IMR-90 (cell line): ENCODE measurements around the gene CEP20. TPM values are rescaled to one million over a fixed set of nuclear protein-coding genes. Genes with fewer than 3 reads are reported as not detected.

ENCODE experiments used
- ATAC-seq: fragments of 200-7000 bp; cut with Tn5 transposase; 2 replicates; pipeline ENCODE4 v1.9.1; 2020; ENCODE audit warnings: low read depth, mild to moderate bottlenecking, moderate library complexity
- BruUV-seq: library from RNA; stranded (reverse); fragments of 400-500 nt; replicated peaks from 2 replicates; lab custom pipeline; 2021; lab: Mats Ljungman, UMichigan
- CTCF ChIA-PET: fragments of 300-600 bp; formaldehyde crosslinking; extraction: SDS; loops from one replicate; lab custom pipeline; 2021; ENCODE audit warnings: antibody characterized with exemption; lab: Yijun Ruan, JAX
- POLR2A ChIA-PET: fragments of 300-600 bp; sonication (Branson Sonifier 250); formaldehyde crosslinking; loops from one replicate; lab custom pipeline; 2022; ENCODE audit warnings: antibody characterized with exemption; ENCODE audit not compliant: unreplicated experiment; lab: Charles Lee
- DNase-seq: peaks from one replicate; pipeline ENCODE4 v3.0.0; 2013
- H2AFZ ChIP-seq: replicated peaks from 2 replicates; pipeline ENCODE3; 2013; ENCODE audit warnings: low read length, mild to moderate bottlenecking; ENCODE audit not compliant: poor library complexity
- H2AK5ac ChIP-seq: 2 replicates; pipeline ENCODE4 v1.6.1; 2013; ENCODE audit warnings: low read depth, low read length, inconsistent platforms
- H2AK9ac ChIP-seq: replicated peaks from 2 replicates; pipeline ENCODE3; 2013; ENCODE audit warnings: mild to moderate bottlenecking, low read depth, low read length, moderate library complexity; ENCODE audit not compliant: poor library complexity
- H2BK120ac ChIP-seq: 2 replicates; pipeline ENCODE4 v1.6.1; 2013; ENCODE audit warnings: low read depth, low read length, inconsistent platforms
- H2BK15ac ChIP-seq: 3 replicates; pipeline ENCODE4 v1.6.1; 2013; ENCODE audit warnings: low read depth, low read length, inconsistent platforms
- H2BK20ac ChIP-seq: 2 replicates; pipeline ENCODE4 v1.6.1; 2013; ENCODE audit warnings: low read depth, mild to moderate bottlenecking, inconsistent platforms, low read length, moderate library complexity
- H2BK5ac ChIP-seq: 2 replicates; pipeline ENCODE4 v1.6.1; 2013; ENCODE audit warnings: mild to moderate bottlenecking, low read depth, low read length, inconsistent platforms; ENCODE audit not compliant: poor library complexity, severe bottlenecking
- H3K14ac ChIP-seq: replicated peaks from 2 replicates; pipeline ENCODE4 v1.6.1; 2013; ENCODE audit warnings: low read depth, low read length, inconsistent platforms
- H3K18ac ChIP-seq: 2 replicates; pipeline ENCODE4 v1.6.1; 2013; ENCODE audit warnings: low read depth, low read length, control low read depth
- H3K23ac ChIP-seq: 2 replicates; pipeline ENCODE4 v1.6.1; 2013; ENCODE audit warnings: low read depth, low read length, inconsistent platforms
- H3K27ac ChIP-seq: 2 replicates; pipeline ENCODE4 v1.5.1; 2013; ENCODE audit warnings: mild to moderate bottlenecking, control low read depth, low read length; ENCODE audit not compliant: insufficient read depth
- H3K27me3 ChIP-seq: 2 replicates; pipeline ENCODE4 v1.6.1; 2013; ENCODE audit warnings: low read length; ENCODE audit not compliant: control insufficient read depth, insufficient read depth
- H3K36me3 ChIP-seq: 2 replicates; pipeline ENCODE4 v1.6.1; 2013; ENCODE audit warnings: low read length, mixed read lengths; ENCODE audit not compliant: control insufficient read depth, insufficient read depth
- H3K4ac ChIP-seq: 2 replicates; pipeline ENCODE4 v1.6.1; 2013; ENCODE audit warnings: low read depth, low read length, inconsistent platforms
- H3K4me1 ChIP-seq: 2 replicates; pipeline ENCODE4 v1.6.1; 2013; ENCODE audit warnings: low read length, mixed read lengths; ENCODE audit not compliant: control insufficient read depth, insufficient read depth
- H3K4me2 ChIP-seq: 2 replicates; pipeline ENCODE4 v1.6.1; 2013; ENCODE audit warnings: low read depth, mild to moderate bottlenecking, control low read depth, low read length, moderate library complexity
- H3K4me3 ChIP-seq: 2 replicates; pipeline ENCODE4 v1.5.1; 2013; ENCODE audit warnings: low read depth, mild to moderate bottlenecking, control low read depth, low read length, moderate library complexity; ENCODE audit not compliant: insufficient read depth
- H3K56ac ChIP-seq: 2 replicates; pipeline ENCODE4 v1.6.1; 2013; ENCODE audit warnings: low read length, inconsistent platforms; ENCODE audit not compliant: insufficient read depth; ENCODE audit errors: extremely low read depth
- H3K79me1 ChIP-seq, 2 experiments: 2 replicates each; pipeline ENCODE4 v1.6.1; 2013; ENCODE audit warnings: low read length in 2 of 2, inconsistent platforms in 1 of 2, low read depth in 1 of 2
- H3K9ac ChIP-seq: 2 replicates; pipeline ENCODE4 v1.6.1; 2013; ENCODE audit warnings: low read depth, low read length, control low read depth
- H3K9me1 ChIP-seq: 2 replicates; pipeline ENCODE4 v1.6.1; 2013; ENCODE audit warnings: low read length, inconsistent platforms; ENCODE audit not compliant: insufficient read depth
- H3K9me3 ChIP-seq: 2 replicates; pipeline ENCODE4 v1.6.1; 2013; ENCODE audit warnings: low read length; ENCODE audit not compliant: control insufficient read depth, insufficient read depth
- H4K20me1 ChIP-seq: 2 replicates; pipeline ENCODE4 v1.6.1; 2013; ENCODE audit warnings: low read length, inconsistent platforms; ENCODE audit not compliant: insufficient read depth
- H4K5ac ChIP-seq: 2 replicates; pipeline ENCODE4 v1.6.1; 2013; ENCODE audit warnings: mild to moderate bottlenecking, low read depth, low read length, control low read depth
- H4K8ac ChIP-seq, 2 experiments: 2 replicates each; pipeline ENCODE4 v1.6.1; 2013; ENCODE audit warnings: low read depth in 2 of 2, low read length in 2 of 2, control low read depth in 1 of 2, inconsistent platforms in 1 of 2
- H4K91ac ChIP-seq: 2 replicates; pipeline ENCODE4 v1.6.1; 2013; ENCODE audit warnings: low read depth, low read length, inconsistent platforms; ENCODE audit not compliant: insufficient read depth
- BHLHE40 ChIP-seq: fragments of 150-350 bp; IDR thresholded peaks from 2 replicates; pipeline ENCODE4 v1.6.1; 2016; ENCODE audit warnings: mild to moderate bottlenecking, low read depth, low read length
- CEBPB ChIP-seq: IDR thresholded peaks from 2 replicates; pipeline ENCODE4 v1.6.1; 2012; ENCODE audit warnings: low read depth, low read length, improper control_type of control experiment
- CHD1 ChIP-seq: IDR thresholded peaks from 2 replicates; pipeline ENCODE4 v1.6.1; 2012; ENCODE audit warnings: low read depth, low read length, improper control_type of control experiment
- CTCF ChIP-seq: conservative IDR thresholded peaks from 2 replicates; pipeline ENCODE4 v1.5.1; 2012; ENCODE audit warnings: mild to moderate bottlenecking, low read depth, low read length, improper control_type of control experiment
- FOS ChIP-seq: fragments of 150-350 bp; IDR thresholded peaks from 2 replicates; pipeline ENCODE4 v1.6.1; 2016; ENCODE audit warnings: low read depth, low read length
- MAFK ChIP-seq: IDR thresholded peaks from 2 replicates; pipeline ENCODE4 v1.6.1; 2012; ENCODE audit warnings: low read depth, low read length, improper control_type of control experiment
- MAZ ChIP-seq: IDR thresholded peaks from 2 replicates; pipeline ENCODE4 v1.6.1; 2012; ENCODE audit warnings: low read depth, mild to moderate bottlenecking, low read length, improper control_type of control experiment, moderate library complexity, borderline replicate concordance
- MXI1 ChIP-seq: IDR thresholded peaks from 2 replicates; pipeline ENCODE4 v1.6.1; 2012; ENCODE audit warnings: low read depth, mild to moderate bottlenecking, low read length, moderate library complexity, borderline replicate concordance
- NFE2L2 ChIP-seq: fragments of 150-350 bp; IDR thresholded peaks from 2 replicates; pipeline ENCODE4 v1.6.1; 2016; ENCODE audit warnings: low read depth, mild to moderate bottlenecking, low read length
- POLR2A ChIP-seq: IDR thresholded peaks from 2 replicates; pipeline ENCODE4 v1.6.1; 2012; ENCODE audit warnings: mild to moderate bottlenecking, low read depth, low read length
- RAD21 ChIP-seq: IDR thresholded peaks from 2 replicates; pipeline ENCODE4 v1.6.1; 2012; ENCODE audit warnings: low read length, improper control_type of control experiment
- RCOR1 ChIP-seq: IDR thresholded peaks from 2 replicates; pipeline ENCODE4 v1.6.1; 2012; ENCODE audit warnings: mild to moderate bottlenecking, low read length, improper control_type of control experiment; ENCODE audit not compliant: insufficient replicate concordance
- RFX5 ChIP-seq: IDR thresholded peaks from 2 replicates; pipeline ENCODE4 v1.8.0; 2012; ENCODE audit warnings: low read depth, mild to moderate bottlenecking, low read length, moderate library complexity
- SMC3 ChIP-seq: fragments of 150-350 bp; IDR thresholded peaks from 2 replicates; pipeline ENCODE4 v1.6.1; 2016; ENCODE audit warnings: low read depth, mild to moderate bottlenecking, antibody characterized with exemption, low read length, moderate library complexity
- WGBS, 2 experiments: methylation state at CpG; one replicate each; pipeline versions ENCODE4 v1.1.5 to v1.1.7; 2013; ENCODE audit warnings: missing lambda C conversion rate in 2 of 2; ENCODE audit not compliant: insufficient read length in 1 of 2; ENCODE audit errors: extremely low coverage in 2 of 2; 5-methylcytosine and 5-hydroxymethylcytosine counted together
- dilution Hi-C: fragments of 300-500 bp; cut with HindIII; formaldehyde crosslinking; loops from one replicate; pipeline ENCODE4 v1.14.3; 2018; ENCODE audit warnings: low sequenced_read_pairs; ENCODE audit not compliant: unreplicated experiment
- in situ Hi-C: fragments of 300-500 bp; cut with MboI; formaldehyde crosslinking; loops from 3 replicates; pipeline ENCODE4 v1.14.3; 2019; ENCODE audit warnings: low sequenced_read_pairs, inconsistent platforms, mixed read lengths
- intact Hi-C: fragments of 100-400 bp; cut with micrococcal nuclease; formaldehyde crosslinking; loops from 2 replicates; pipeline ENCODE4 v1.10.0; 2022
- polyA plus RNA-seq, 3 experiments: library from polyadenylated mRNA; depleted of rRNA; stranded (reverse); fragments of >200 nt; gene quantifications; 2 replicates each; pipeline ENCODE4 v1.2.3, GENCODE V29; 2012; ENCODE audit warnings: low replicate concordance in 1 of 3
- total RNA-seq: library from RNA; depleted of rRNA; stranded (reverse); fragments of >200 nt; gene quantifications from 2 replicates; pipeline ENCODE4 v1.2.3, GENCODE V29; 2012
- TF ChIP-seq, protein P1 (sequence below): fragments of 150-350 bp; IDR thresholded peaks from 2 replicates; pipeline ENCODE4 v1.6.1; 2017; ENCODE audit warnings: mild to moderate bottlenecking, antibody characterized with exemption, low read length, low read depth
- TF ChIP-seq, protein P2 (sequence below): fragments of 150-350 bp; IDR thresholded peaks from 2 replicates; pipeline ENCODE4 v1.6.1; 2016; ENCODE audit warnings: low read depth, mild to moderate bottlenecking, low read length, moderate library complexity, borderline replicate concordance

Gene CEP20
- total and polyA plus RNA-seq, 2 of the 4 experiments (the other 2 are of a cell fraction), result 28.8 to 40.1 TPM

DNA sequence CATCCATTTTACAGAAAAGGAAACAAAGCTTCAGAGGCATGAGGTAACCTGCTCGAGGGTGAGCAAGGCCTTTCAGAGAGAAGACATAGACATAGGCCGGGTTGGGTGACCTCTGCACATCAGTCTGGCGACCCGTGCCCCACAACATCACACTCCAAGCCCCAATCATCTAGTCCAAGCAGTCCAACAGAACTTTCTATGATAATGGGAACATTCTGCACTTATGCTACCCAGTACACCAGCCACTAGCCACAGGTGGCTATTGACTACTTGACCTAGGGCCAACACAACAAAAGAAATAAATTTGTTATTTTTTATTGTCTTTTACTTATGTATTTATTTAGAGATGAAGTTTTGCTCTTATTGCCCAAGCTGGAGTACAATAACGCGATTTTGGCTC lies 52.3 kb downstream of the CEP20 start:
- no peak overlapping the region for H3K4me2 ChIP-seq
- H2AK5ac ChIP-seq, result no peak overlapping the region
- H2BK15ac ChIP-seq, result no peak overlapping the region
- no peak overlapping the region for H3K23ac ChIP-seq
- no TSS peak for BruUV-seq
- no peak overlapping the region for H3K4ac ChIP-seq
- H3K79me1 ChIP-seq, result no peaks in the 10 kb centered on the region
- no peaks in the 10 kb centered on the region for H3K9me1 ChIP-seq
- in situ Hi-C loops, result no loop called here
- ChIA-PET POLR2A (no interaction called here), CTCF (no interaction called here)
- no peak overlapping the region for H2AFZ ChIP-seq
- H3K4me3 ChIP-seq, result no peak overlapping the region
- H3K9me3 ChIP-seq, result no peaks in the 10 kb centered on the region
- H3K36me3 ChIP-seq, result no peaks in the 10 kb centered on the region
- peaks cover 2% of the 10 kb centered on the region; the same call in 1 of the 2 replicates for H3K27me3 ChIP-seq
- H3K4me1 ChIP-seq, result no peaks in the 10 kb centered on the region
- WGBS, 2 experiments, result no CpG with 5 or more reads among the region's 6 CpGs
- H4K20me1 ChIP-seq, result no peaks in the 10 kb centered on the region
- H3K56ac ChIP-seq, result no peak overlapping the region
- no peak overlapping the region for H2AK9ac ChIP-seq
- H2BK5ac ChIP-seq, result no peak overlapping the region
- intact Hi-C loops, result no loop called here
- no peak overlapping the region for H4K8ac ChIP-seq
- ATAC-seq (no peak), DNase-seq (no peak)
- dilution Hi-C loops, result no loop called here
- H3K14ac ChIP-seq, result no peak overlapping the region
- H2BK120ac ChIP-seq, result no peak overlapping the region
- no peak overlapping the region for H3K18ac ChIP-seq
- H3K9ac ChIP-seq, result no peak overlapping the region
- TF ChIP-seq, protein P1, sequence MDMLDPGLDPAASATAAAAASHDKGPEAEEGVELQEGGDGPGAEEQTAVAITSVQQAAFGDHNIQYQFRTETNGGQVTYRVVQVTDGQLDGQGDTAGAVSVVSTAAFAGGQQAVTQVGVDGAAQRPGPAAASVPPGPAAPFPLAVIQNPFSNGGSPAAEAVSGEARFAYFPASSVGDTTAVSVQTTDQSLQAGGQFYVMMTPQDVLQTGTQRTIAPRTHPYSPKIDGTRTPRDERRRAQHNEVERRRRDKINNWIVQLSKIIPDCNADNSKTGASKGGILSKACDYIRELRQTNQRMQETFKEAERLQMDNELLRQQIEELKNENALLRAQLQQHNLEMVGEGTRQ, result no peak
- TF ChIP-seq RAD21, result no peak
- TF ChIP-seq, protein P2, sequence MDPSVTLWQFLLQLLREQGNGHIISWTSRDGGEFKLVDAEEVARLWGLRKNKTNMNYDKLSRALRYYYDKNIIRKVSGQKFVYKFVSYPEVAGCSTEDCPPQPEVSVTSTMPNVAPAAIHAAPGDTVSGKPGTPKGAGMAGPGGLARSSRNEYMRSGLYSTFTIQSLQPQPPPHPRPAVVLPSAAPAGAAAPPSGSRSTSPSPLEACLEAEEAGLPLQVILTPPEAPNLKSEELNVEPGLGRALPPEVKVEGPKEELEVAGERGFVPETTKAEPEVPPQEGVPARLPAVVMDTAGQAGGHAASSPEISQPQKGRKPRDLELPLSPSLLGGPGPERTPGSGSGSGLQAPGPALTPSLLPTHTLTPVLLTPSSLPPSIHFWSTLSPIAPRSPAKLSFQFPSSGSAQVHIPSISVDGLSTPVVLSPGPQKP, result no peak
- TF ChIP-seq RCOR1, result no peak
- TF ChIP-seq CTCF, result no peak
- no peak for TF ChIP-seq MXI1
- TF ChIP-seq FOS, result no peak
- no peak for TF ChIP-seq BHLHE40
- TF ChIP-seq MAZ, result no peak
- no peak for TF ChIP-seq CEBPB
- TF ChIP-seq MAFK, result no peak
- no peak for TF ChIP-seq CHD1
- TF ChIP-seq NFE2L2, result no peak
- TF ChIP-seq RFX5, result no peak
- no peak for TF ChIP-seq SMC3
- no peak for TF ChIP-seq POLR2A
- H4K91ac ChIP-seq, result no peak overlapping the region
- H2BK20ac ChIP-seq, result no peak overlapping the region
- H3K27ac ChIP-seq, result no peak overlapping the region
- no peak overlapping the region for H4K5ac ChIP-seq
